NCI-H2081 treated with DMSO at 0.1 percent for 48 hours (cell line): Measurements from ENCODE around the gene INPP5E.
"Not testable (repeated sequence)": the region's sequence is repeated elsewhere in the genome, so short reads cannot be mapped to it uniquely, and the experiment has no call there.

Source experiments
- DNase-seq: peaks from one replicate; lab custom pipeline; 2025; lab: John Stamatoyannopoulos, UW

INPP5E gene

GRCh38 chr9:136426787-136427186 lies 12.9 kb downstream of the INPP5E start:
- no peak for DNase-seq

- DNase-seq: not testable (repeated sequence)
Measured at GRCh38 chr9:136425367-136425766, 14.3 kb downstream of the INPP5E start.

GRCh38 chr9:136424750-136425362 lies 14.8 kb downstream of the INPP5E start:
- no peak for DNase-seq

- no peak for DNase-seq
Measured at GRCh38 chr9:136423432-136424146, 16.1 kb downstream of the INPP5E start.

GRCh38 chr9:136422876-136423275 lies 16.8 kb downstream of the INPP5E start:
- DNase-seq: no peak

GRCh38 chr9:136421791-136422190 lies 17.9 kb downstream of the INPP5E start:
- no peak for DNase-seq

GRCh38 chr9:136419092-136419420 lies 20.6 kb downstream of the INPP5E start:
- no peak for DNase-seq

- DNase-seq: no peak
Measured at GRCh38 chr9:136418182-136419091, 21.2 kb downstream of the INPP5E start.

- DNase-seq: no peak
Measured at GRCh38 chr9:136416914-136417313, 22.7 kb downstream of the INPP5E start.

GRCh38 chr9:136416427-136416826 lies 23.2 kb downstream of the INPP5E start:
- DNase-seq: no peak

GRCh38 chr9:136412962-136413361 lies 26.7 kb downstream of the INPP5E start:
- no peak for DNase-seq

GRCh38 chr9:136411378-136411777 lies 28.3 kb downstream of the INPP5E start:
- no peak for DNase-seq

- DNase-seq: no peak
Measured at GRCh38 chr9:136410500-136411287, 29.0 kb downstream of the INPP5E start, which contains the start of the genes ENTR1 and PMPCA. Gene ENTR1 (minus strand): TSS chr9:136410614. CDS start chr9:136410397, 217 bp downstream. Gene PMPCA (plus strand): TSS chr9:136410658. CDS start chr9:136410669, 11 bp downstream.

- DNase-seq: no peak
Measured at GRCh38 chr9:136409557-136410455, 29.8 kb downstream of the INPP5E start.

- DNase-seq: no peak
Measured at GRCh38 chr9:136407911-136408310, 31.7 kb downstream of the INPP5E start.

GRCh38 chr9:136407061-136407460 lies 32.6 kb downstream of the INPP5E start:
- DNase-seq: not testable (repeated sequence)

GRCh38 chr9:136405904-136406303 lies 33.7 kb downstream of the INPP5E start:
- DNase-seq: not testable (repeated sequence)

- DNase-seq: no peak
Measured at GRCh38 chr9:136405481-136405880, 34.2 kb downstream of the INPP5E start.

- no peak for DNase-seq
Measured at GRCh38 chr9:136404801-136405136, 34.9 kb downstream of the INPP5E start.

GRCh38 chr9:136403915-136404800 lies 35.5 kb downstream of the INPP5E start:
- DNase-seq: no peak
